GM18511 (cell line): Measurements from ENCODE around the gene DHDH.

Source experiments
- ATAC-seq: cut with Tn5 transposase; IDR thresholded peaks from one replicate; pipeline ENCODE4 v1.9.1; 2021; ENCODE audit warnings: mild to moderate bottlenecking, moderate library complexity; ENCODE audit not compliant: unreplicated experiment

Gene DHDH

GRCh38 chr19:48991011-48991609 is 57.6 kb downstream of the DHDH start:
- no peak for ATAC-seq

GRCh38 chr19:48991873-48992580 is 58.5 kb downstream of the DHDH start:
- ATAC-seq, result no peak

GRCh38 chr19:48992581-48993174 is 59.2 kb downstream of the DHDH start:
- no peak for ATAC-seq

GRCh38 chr19:48993175-48994034 is 59.9 kb downstream of the DHDH start, which contains the start of the genes GYS1 and RUVBL2:
Gene GYS1 (minus strand): TSS chr19:48993309. CDS start chr19:48993112, 197 bp downstream.
Gene RUVBL2 (plus strand): TSS chr19:48993887. CDS start chr19:48993912, 25 bp downstream.
- peak; percentile 89 for ATAC-seq

- no peak for ATAC-seq
These were observed 60.5 kb downstream of the DHDH start for GRCh38 chr19:48994035-48994386.
